AG04450 (cell line): ENCODE results near the gene PGA3. TPM values are rescaled to one million over a fixed set of nuclear protein-coding genes. Genes with fewer than 3 reads are reported as not detected.
"Not testable (repeated sequence)": the region's sequence is repeated elsewhere in the genome, so short reads cannot be mapped to it uniquely, and the experiment has no call there.

Experiments used
- CTCF ChIA-PET: fragments of 300-600, 350-600 bp; formaldehyde crosslinking; extraction: SDS; loops from one replicate; lab custom pipeline; 2022; ENCODE audit warnings: antibody characterized with exemption, inconsistent platforms; lab: Charles Lee
- POLR2A ChIA-PET: fragments of 350-600 bp; formaldehyde crosslinking; extraction: SDS; loops from one replicate; lab custom pipeline; 2021; ENCODE audit warnings: antibody characterized with exemption, inconsistent platforms; lab: Yijun Ruan, JAX
- DNase-seq: peaks from one replicate; pipeline ENCODE4 v3.0.0-alpha.2; 2011; ENCODE audit warnings: low read depth, low spot score
- H3K27ac ChIP-seq: one replicate; pipeline ENCODE4 v1.5.1; 2012; ENCODE audit warnings: low read depth, low read length, control low read depth
- H3K27me3 ChIP-seq: one replicate; pipeline ENCODE4 v1.6.0; 2012; ENCODE audit warnings: low read length; ENCODE audit not compliant: control insufficient read depth, insufficient read depth
- H3K4me3 ChIP-seq: 2 replicates; pipeline ENCODE4 v1.5.1; 2011; ENCODE audit warnings: mild to moderate bottlenecking, low read depth, low read length, control low read depth
- H3K9me3 ChIP-seq: 2 replicates; pipeline ENCODE4 v1.5.1; 2012; ENCODE audit warnings: low read length; ENCODE audit not compliant: control insufficient read depth, insufficient read depth
- polyA plus RNA-seq: library from polyadenylated mRNA; depleted of rRNA; stranded (reverse); fragments of >200 nt; gene quantifications from 2 replicates; pipeline ENCODE4 v1.2.3, GENCODE V29; 2011
- TF ChIP-seq, protein P1 (sequence below): IDR thresholded peaks from 2 replicates; pipeline ENCODE4 v1.5.1; 2011; ENCODE audit warnings: low read depth, low read length, control low read depth, inconsistent platforms

The PGA3 gene
- polyA plus RNA-seq, 1 experiment, result 1.8 TPM

DNA sequence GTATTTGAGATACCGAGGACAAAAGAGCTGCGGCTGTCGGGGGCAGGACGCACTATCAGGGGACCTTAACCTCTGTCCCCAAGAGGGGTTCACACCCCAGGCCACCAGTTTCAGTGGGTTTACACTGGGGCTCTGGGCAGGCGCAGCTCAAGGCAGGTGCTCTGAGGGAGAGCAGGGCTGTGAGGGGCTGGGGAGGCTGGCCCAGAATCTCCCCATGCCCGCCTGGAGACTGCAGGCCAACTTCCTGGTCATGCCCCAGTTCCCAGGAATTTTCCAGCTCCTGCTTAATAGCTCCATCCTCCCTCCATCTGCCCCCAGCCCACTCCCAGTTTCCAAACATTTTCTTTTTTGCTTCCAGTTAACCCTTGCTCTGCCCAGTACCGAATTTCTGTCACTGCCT lies 7.6 kb upstream of the PGA3 start:
- no peaks in the 10 kb centered on the region for H3K9me3 ChIP-seq
- no peak overlapping the region for H3K27ac ChIP-seq
- H3K27me3 ChIP-seq, result no peaks in the 10 kb centered on the region
- DNase-seq, result no peak
- POLR2A ChIA-PET, result no interaction called here
- no peak overlapping the region for H3K4me3 ChIP-seq
- CTCF ChIA-PET, result interaction anchor here (0.6 kb wide), 1 partner anchor 9 kb away, joined by 3 read pairs; no protein-coding TSS in a partner anchor
- TF ChIP-seq, protein P1, sequence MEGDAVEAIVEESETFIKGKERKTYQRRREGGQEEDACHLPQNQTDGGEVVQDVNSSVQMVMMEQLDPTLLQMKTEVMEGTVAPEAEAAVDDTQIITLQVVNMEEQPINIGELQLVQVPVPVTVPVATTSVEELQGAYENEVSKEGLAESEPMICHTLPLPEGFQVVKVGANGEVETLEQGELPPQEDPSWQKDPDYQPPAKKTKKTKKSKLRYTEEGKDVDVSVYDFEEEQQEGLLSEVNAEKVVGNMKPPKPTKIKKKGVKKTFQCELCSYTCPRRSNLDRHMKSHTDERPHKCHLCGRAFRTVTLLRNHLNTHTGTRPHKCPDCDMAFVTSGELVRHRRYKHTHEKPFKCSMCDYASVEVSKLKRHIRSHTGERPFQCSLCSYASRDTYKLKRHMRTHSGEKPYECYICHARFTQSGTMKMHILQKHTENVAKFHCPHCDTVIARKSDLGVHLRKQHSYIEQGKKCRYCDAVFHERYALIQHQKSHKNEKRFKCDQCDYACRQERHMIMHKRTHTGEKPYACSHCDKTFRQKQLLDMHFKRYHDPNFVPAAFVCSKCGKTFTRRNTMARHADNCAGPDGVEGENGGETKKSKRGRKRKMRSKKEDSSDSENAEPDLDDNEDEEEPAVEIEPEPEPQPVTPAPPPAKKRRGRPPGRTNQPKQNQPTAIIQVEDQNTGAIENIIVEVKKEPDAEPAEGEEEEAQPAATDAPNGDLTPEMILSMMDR, result no peak

DNA sequence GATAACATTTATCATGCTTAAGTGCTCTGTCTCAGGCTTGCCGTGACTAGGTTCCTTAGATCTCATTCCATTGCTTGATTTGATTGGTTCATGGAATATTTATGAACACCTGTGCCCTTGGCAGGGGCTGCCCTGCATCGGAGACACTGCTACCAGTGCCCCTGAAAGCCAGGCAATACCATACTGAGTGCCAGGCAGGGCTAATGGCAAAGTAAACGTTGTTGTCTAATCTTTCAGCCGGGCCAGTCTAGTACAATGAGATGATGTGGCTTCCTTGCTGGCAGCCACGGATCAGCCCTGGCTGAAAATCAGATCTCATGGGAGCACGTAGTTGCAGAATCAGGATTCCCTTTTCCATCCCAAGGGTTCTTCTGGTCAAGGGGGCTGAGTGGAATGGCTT lies 5.0 kb upstream of the PGA3 start:
- peaks cover 8% of the 10 kb centered on the region for H3K27me3 ChIP-seq
- DNase-seq, result no peak
- CTCF ChIA-PET, result no interaction called here
- TF ChIP-seq, protein P1, result no peak
- H3K27ac ChIP-seq, result no peak overlapping the region
- H3K4me3 ChIP-seq, result no peak overlapping the region
- POLR2A ChIA-PET, result no interaction called here
- no peaks in the 10 kb centered on the region for H3K9me3 ChIP-seq

DNA sequence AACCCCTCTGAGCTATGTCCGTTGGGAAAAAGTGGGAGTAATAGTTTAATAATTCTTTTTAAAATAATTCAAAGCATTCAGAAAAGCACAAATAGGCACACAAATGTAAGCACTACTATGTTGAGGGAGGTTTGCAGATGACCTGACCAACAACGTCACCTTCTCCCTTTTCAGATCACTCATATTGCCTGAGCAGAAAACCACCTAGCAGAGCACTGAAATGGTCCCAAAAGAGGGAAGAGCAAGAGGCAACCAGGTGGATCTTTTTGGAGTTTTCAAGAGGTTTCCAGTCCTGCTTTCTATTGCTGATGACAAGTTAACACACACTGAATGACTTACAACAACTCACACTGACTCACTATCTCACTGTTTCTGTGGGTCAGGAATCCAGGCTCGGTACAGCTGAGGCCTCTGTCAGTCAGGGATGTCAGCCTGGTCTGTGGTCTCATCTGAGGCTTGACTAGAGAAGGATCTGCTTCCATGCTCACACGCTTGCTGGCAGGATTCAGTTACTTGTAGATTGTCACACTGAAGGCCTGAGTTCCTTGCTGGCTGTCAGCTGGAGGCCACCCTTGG lies 4.3 kb upstream of the PGA3 start:
- Histone ChIP-seq H3K27me3 (peaks cover 10% of the 10 kb centered on the region), H3K4me3 (no peak overlapping the region), H3K9me3 (no peaks in the 10 kb centered on the region), H3K27ac (no peak overlapping the region)
- ChIA-PET CTCF (no interaction called here), POLR2A (no interaction called here)
- DNase-seq, result no peak
- TF ChIP-seq, protein P1, result no peak

DNA sequence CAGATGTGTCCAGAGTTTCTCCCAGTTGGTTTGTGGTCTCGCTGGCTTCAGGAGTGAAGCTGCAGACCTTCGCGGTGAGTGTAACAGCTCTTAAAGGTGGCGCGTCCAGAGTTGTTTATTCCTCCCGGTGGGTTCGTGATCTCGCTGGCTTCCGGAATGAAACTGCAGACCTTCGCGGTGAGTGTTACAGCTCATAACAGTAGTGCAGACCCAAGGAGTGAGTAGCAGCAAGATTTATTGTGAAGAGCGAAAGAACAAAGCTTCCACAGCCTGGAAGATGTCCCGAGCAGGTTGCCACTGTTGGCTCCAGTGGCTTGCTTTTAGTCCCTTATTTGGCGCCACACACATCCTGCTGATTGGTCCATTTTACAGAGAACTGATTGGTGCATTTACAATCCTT lies 1.8 kb upstream of the PGA3 start:
- ChIA-PET POLR2A (no interaction called here), CTCF (interaction anchor here (1.7 kb wide), 1 partner anchor 14 kb away, joined by 3 read pairs; no protein-coding TSS in a partner anchor)
- TF ChIP-seq, protein P1, result no peak
- peaks cover 13% of the 10 kb centered on the region for H3K27me3 ChIP-seq
- no peak for DNase-seq
- H3K4me3 ChIP-seq, result no peak overlapping the region
- no peak overlapping the region for H3K27ac ChIP-seq
- H3K9me3 ChIP-seq, result no peaks in the 10 kb centered on the region

DNA sequence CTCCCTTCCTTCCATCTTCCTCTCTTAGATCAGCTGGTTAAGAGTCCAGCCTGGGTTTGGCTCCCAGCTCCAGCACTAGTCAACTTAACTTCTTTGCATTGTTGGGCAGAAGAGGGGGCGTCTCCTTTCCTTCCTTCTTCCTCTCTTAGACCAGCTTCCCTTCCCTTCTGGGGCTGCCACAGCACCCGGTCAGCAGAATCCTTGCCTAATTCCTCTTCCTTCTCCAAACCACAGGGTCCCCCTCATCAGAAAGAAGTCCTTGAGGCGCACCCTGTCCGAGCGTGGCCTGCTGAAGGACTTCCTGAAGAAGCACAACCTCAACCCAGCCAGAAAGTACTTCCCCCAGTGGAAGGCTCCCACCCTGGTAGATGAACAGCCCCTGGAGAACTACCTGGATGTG lies 558 bp downstream of the PGA3 start:
- POLR2A ChIA-PET, H3K9me3 ChIP-seq, CTCF ChIA-PET, H3K4me3 ChIP-seq, H3K27ac ChIP-seq, DNase-seq: not testable (repeated sequence)
- peaks cover 13% of the 10 kb centered on the region for H3K27me3 ChIP-seq

DNA sequence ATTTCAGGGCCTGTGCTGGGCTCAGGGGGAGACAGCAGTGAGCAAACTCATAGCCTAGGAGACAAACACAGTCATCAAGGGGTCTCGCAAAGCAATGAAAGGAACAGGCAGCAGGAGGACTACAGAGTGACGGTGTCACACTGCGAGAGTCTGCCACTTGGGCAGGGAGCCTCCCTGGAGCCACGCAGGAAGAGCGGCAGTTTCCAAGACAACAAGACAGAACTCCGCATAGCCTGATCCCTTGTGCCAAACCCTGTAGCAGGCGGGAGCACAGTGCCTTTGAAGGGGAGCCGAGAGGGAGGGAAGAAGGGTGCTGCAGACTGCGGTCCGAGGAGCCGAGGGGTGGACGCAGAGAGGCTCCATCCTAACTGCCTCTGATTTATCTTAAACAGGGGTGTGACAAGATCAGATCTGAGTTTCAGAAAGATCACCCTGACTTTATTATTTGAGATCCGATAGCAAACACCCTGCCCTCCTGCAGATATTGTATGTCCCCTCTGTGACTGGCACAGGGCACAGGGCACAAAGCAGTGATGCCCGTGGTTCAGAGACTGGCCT lies 1.3 kb downstream of the PGA3 start:
- H3K27me3 ChIP-seq, result peaks cover 13% of the 10 kb centered on the region
- H3K4me3 ChIP-seq, DNase-seq, H3K9me3 ChIP-seq, H3K27ac ChIP-seq, CTCF ChIA-PET, POLR2A ChIA-PET: not testable (repeated sequence)

DNA sequence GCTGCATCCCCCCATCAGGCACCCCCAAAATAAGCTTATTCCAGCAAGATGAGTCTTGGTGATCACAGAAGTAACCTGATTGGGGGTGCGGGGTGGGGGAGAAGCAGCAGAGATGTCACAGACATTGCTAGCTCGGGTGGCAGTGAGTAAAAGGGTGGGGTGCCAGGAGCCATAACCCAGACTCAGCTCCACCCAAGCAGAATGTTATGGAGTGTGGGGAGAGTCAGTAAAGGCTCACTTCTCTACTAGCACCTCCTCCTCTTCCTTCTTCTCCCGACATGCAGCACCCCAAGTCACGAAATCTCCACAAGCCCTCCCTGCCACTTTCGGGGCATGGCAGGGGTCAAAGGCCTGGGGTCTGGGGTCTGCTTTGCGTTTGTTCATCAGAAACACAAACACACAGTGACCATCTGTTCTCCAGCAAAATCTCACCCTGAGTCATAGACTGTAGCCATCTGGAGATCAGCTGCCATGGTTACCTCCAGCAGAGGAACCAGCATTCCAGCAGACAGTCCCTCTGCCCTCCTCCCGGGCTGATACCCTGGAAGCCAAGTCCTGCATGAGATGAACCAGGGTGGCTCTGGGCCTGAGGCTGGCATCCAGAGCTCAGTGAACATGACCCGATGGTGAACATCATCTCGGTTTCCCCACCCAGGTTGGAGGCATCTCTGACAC lies 4.5 kb downstream of the PGA3 start:
- CTCF ChIA-PET, H3K4me3 ChIP-seq, POLR2A ChIA-PET, H3K9me3 ChIP-seq, H3K27ac ChIP-seq, DNase-seq: not testable (repeated sequence)
- peaks cover 13% of the 10 kb centered on the region for H3K27me3 ChIP-seq

DNA sequence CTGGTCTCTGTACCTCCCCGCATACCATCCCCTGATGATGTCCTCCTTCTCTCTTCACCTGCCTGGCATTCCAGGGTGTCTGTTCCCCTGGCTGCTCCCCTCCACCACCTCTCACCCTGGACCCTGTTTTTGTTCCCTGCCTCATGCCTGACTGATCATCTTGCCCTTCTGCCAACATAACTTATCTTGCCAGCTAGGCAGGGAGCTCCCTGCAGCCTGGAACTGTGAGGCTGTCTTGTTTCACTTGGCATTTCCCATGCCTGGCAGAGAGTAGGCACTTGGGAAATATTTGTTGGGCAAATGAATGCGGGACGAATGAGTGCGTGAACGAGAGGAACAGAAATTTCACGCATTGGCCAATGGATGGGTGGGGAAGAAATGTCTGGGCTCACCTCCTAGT lies 7.3 kb downstream of the PGA3 start:
- CTCF ChIA-PET, H3K4me3 ChIP-seq, H3K9me3 ChIP-seq, H3K27me3 ChIP-seq, H3K27ac ChIP-seq, DNase-seq, POLR2A ChIA-PET: not testable (repeated sequence)
